HepG2 (cell line): Measurements from ENCODE around the gene MYH9. TPM values are rescaled to one million over a fixed set of nuclear protein-coding genes. Genes with fewer than 3 reads are reported as not detected.
"Not testable (repeated sequence)": the region's sequence is repeated elsewhere in the genome, so short reads cannot be mapped to it uniquely, and the experiment has no call there.

Experiments used
- ARID3A ChIP-seq: IDR thresholded peaks from 2 replicates; pipeline ENCODE4 v1.6.1; 2012; ENCODE audit warnings: low read depth, low read length, improper control_type of control experiment
- BRD4 ChIP-seq: sonication (generic); formaldehyde crosslinking; IDR thresholded peaks from 2 replicates; pipeline ENCODE4 v1.4.0; 2020; ENCODE audit warnings: missing genetic modification reagents
- ELF3 ChIP-seq: IDR thresholded peaks from 2 replicates; pipeline ENCODE4 v1.6.1; 2016; ENCODE audit warnings: missing genetic modification reagents, missing compliant biosample characterization
- ERF ChIP-seq: IDR thresholded peaks from 2 replicates; pipeline ENCODE4 v1.6.1; 2018; ENCODE audit warnings: missing biosample characterization, missing genetic modification reagents
- KAT7 ChIP-seq: IDR thresholded peaks from 2 replicates; pipeline ENCODE4 v1.6.1; 2018; ENCODE audit warnings: borderline replicate concordance, missing compliant biosample characterization
- MIXL1 ChIP-seq: IDR thresholded peaks from 2 replicates; pipeline ENCODE4 v1.6.1; 2016
- NCOA2 ChIP-seq: sonication (generic); formaldehyde crosslinking; IDR thresholded peaks from 2 replicates; pipeline ENCODE4 v1.8.0; 2022; ENCODE audit warnings: inconsistent platforms
- ONECUT2 ChIP-seq: sonication (generic); formaldehyde crosslinking; IDR thresholded peaks from 2 replicates; pipeline ENCODE4 v1.4.0; 2020; ENCODE audit warnings: missing genetic modification reagents
- PATZ1 ChIP-seq: sonication (generic); formaldehyde crosslinking; IDR thresholded peaks from 2 replicates; pipeline ENCODE4 v1.4.0; 2020; ENCODE audit warnings: missing genetic modification reagents
- POLR2AphosphoS5 ChIP-seq: IDR thresholded peaks from 2 replicates; pipeline ENCODE4 v1.6.1; 2012; ENCODE audit warnings: low read depth, low read length
- TBX2 ChIP-seq: sonication (generic); formaldehyde crosslinking; IDR thresholded peaks from 2 replicates; pipeline ENCODE4 v1.5.0; 2020; ENCODE audit warnings: missing genetic modification reagents, mild to moderate bottlenecking, borderline replicate concordance
- YEATS2 ChIP-seq: sonication (generic); formaldehyde crosslinking; IDR thresholded peaks from 2 replicates; pipeline ENCODE4 v1.4.0; 2020; ENCODE audit warnings: missing genetic modification reagents, borderline replicate concordance
- ZBTB40 ChIP-seq, 2 experiments: fragments of 450-650 bp in 1 of 2; sonication (generic) in 1 of 2; formaldehyde crosslinking in 1 of 2; IDR thresholded peaks; 2 replicates each; pipeline versions ENCODE4 v1.6.1 to v1.8.0; 2016 to 2022; ENCODE audit warnings: antibody characterized with exemption in 1 of 2, mild to moderate bottlenecking in 1 of 2, missing genetic modification reagents in 1 of 2
- ZFY ChIP-seq: sonication (generic); formaldehyde crosslinking; IDR thresholded peaks from 2 replicates; pipeline ENCODE4 v1.4.0; 2020; ENCODE audit warnings: missing genetic modification reagents
- ZNF335 ChIP-seq: sonication (generic); formaldehyde crosslinking; IDR thresholded peaks from 2 replicates; pipeline ENCODE4 v1.4.0; 2020; ENCODE audit warnings: missing genetic modification reagents
- ZNF761 ChIP-seq: sonication (generic); formaldehyde crosslinking; conservative IDR thresholded peaks from 2 replicates; pipeline ENCODE4 v1.4.0; 2020; ENCODE audit warnings: mild to moderate bottlenecking, missing genetic modification reagents
- polyA plus RNA-seq, 8 experiments: library from polyadenylated mRNA; depleted of rRNA in 3 of 8; stranded (reverse) in 7 of 8; unstranded in 1 of 8; fragments of >200 nt; fragmentation: Illumina TruSeq in 4 of 8; extraction: Trizol in 4 of 8; gene quantifications; 2 replicates each; pipeline versions ENCODE4 v1.2.1 to v1.2.3, GENCODE V29; 2011 to 2016; ENCODE audit warnings: low read depth in 4 of 8, missing spikeins in 1 of 8, mixed read lengths in 1 of 8; ENCODE audit not compliant: insufficient read depth in 1 of 8
- total RNA-seq, 5 experiments: library from RNA; depleted of rRNA; stranded (reverse); fragments of >200 nt; fragmentation: Illumina TruSeq; extraction: Trizol; gene quantifications; 2 replicates each; pipeline ENCODE4 v1.2.3, GENCODE V29; 2016; ENCODE audit warnings: low read depth in 1 of 5

MYH9 gene
- total and polyA plus RNA-seq, 2 of the 13 experiments (the other 11 are each of a cell fraction or from before 2014, with no cell fraction given), result 50.7 to 98.5 TPM

- not testable (repeated sequence) for TF ChIP-seq ZBTB40 (IDR thresholded peaks at IDR 0.05)
- TF ChIP-seq ZBTB40 (CRISPR knock-in tag; IDR thresholded peaks at IDR 0.05) (peak; percentile 49; the same call in 1 of the 2 replicates), PATZ1 (CRISPR knock-in tag) (peak; percentile 63), ZFY (CRISPR knock-in tag) (peak; percentile 85), ARID3A (0 out of 2 replicates have a peak, but pooled peaks have one; percentile 56), MIXL1 (CRISPR knock-in tag) (0 out of 2 replicates have a peak, but pooled peaks have one; percentile 53), ONECUT2 (0 out of 2 replicates have a peak, but pooled peaks have one; percentile 30), ERF (CRISPR knock-in tag) (0 out of 2 replicates have a peak, but pooled peaks have one; percentile 28), POLR2AphosphoS5 (peak; percentile 43), ELF3 (peak; percentile 93), ZNF335 (CRISPR knock-in tag) (peak; percentile 63; the same call in 1 of the 2 replicates), BRD4 (peak; percentile 77; the same call in 1 of the 2 replicates), KAT7 (CRISPR knock-in tag) (0 out of 2 replicates have a peak, but pooled peaks have one; percentile 21), ZNF761 (CRISPR knock-in tag) (0 out of 2 replicates have a peak, but pooled peaks have one; percentile 3), TBX2 (CRISPR knock-in tag) (peak; percentile 77), NCOA2 (CRISPR knock-in tag) (0 out of 2 replicates have a peak, but pooled peaks have one; percentile 14), YEATS2 (CRISPR knock-in tag) (0 out of 2 replicates have a peak, but pooled peaks have one; percentile 22)
These were observed 137.3 kb downstream of the MYH9 start (continued) for GRCh38 chr22:36250292-36250960.
